Vagina (tissue), 2 donors: ENCODE measurements around the gene MYO1G. TPM values are rescaled to one million over a fixed set of nuclear protein-coding genes. Genes with fewer than 3 reads are reported as not detected.
"Not testable (repeated sequence)": the region's sequence is repeated elsewhere in the genome, so short reads cannot be mapped to it uniquely, and the experiment has no call there.

ENCODE experiments used
- DNase-seq, 2 donors: peaks; one replicate each; pipeline ENCODE4 v3.0.0-alpha.2; 2017; ENCODE audit errors: extremely low spot score in 2 of 2
- H3K27ac ChIP-seq: fragments of 200-600 bp; sonication (generic); one replicate; pipeline ENCODE4 v1.5.1; 2019
- H3K27me3 ChIP-seq: fragments of 200-600 bp; sonication (generic); one replicate; pipeline ENCODE4 v1.5.1; 2019
- H3K36me3 ChIP-seq, 2 donors: fragments of 200-600 bp; sonication (generic); one replicate each; pipeline ENCODE4 v1.5.1; 2017 to 2019
- H3K4me1 ChIP-seq: fragments of 200-600 bp; sonication (generic); one replicate; pipeline ENCODE4 v1.5.1; 2019
- H3K4me3 ChIP-seq, 2 donors: fragments of 200-600 bp; sonication (generic); 1 replicate in 1 of 2; 2 replicates in 1 of 2; pipeline ENCODE4 v1.5.1; 2016 to 2019
- H3K9me3 ChIP-seq: fragments of 200-600 bp; sonication (generic); one replicate; pipeline ENCODE4 v1.5.1; 2019
- CTCF ChIP-seq, 3 experiments: fragments of 450-650 bp in 2 of 3; fragments of 200-600 bp in 1 of 3; sonication (generic) in 1 of 3; IDR thresholded peaks; one replicate each; pipeline ENCODE4 v1.5.1; 2017 to 2019; ENCODE audit warnings: antibody characterized with exemption in 3 of 3, mild to moderate bottlenecking in 2 of 3, moderate library complexity in 2 of 3
- POLR2A ChIP-seq, 2 donors: fragments of 450-650 bp; IDR thresholded peaks; one replicate each; pipeline ENCODE4 v1.6.1; 2017; ENCODE audit warnings: antibody characterized with exemption in 2 of 2, mild to moderate bottlenecking in 2 of 2, moderate library complexity in 2 of 2
- POLR2AphosphoS5 ChIP-seq, 2 donors: sonication (generic); formaldehyde crosslinking; IDR thresholded peaks; one replicate each; pipeline ENCODE4 v1.9.0; 2017; ENCODE audit warnings: antibody characterized with exemption in 2 of 2, mild to moderate bottlenecking in 2 of 2, low read depth in 1 of 2; ENCODE audit not compliant: insufficient read depth in 1 of 2
- intact Hi-C: fragments of 100-400 bp; cut with DNase I; formaldehyde crosslinking; loops from one replicate; pipeline ENCODE4 v1.15.1; 2023
- total RNA-seq: library from RNA; depleted of rRNA; stranded (reverse); fragments of >200 nt; gene quantifications from one replicate; pipeline ENCODE4 v1.2.3, GENCODE V29; 2016

MYO1G gene
- total RNA-seq, 1 donor from 2014 or later = 5.2 TPM

- intact Hi-C loops = loop anchor here (5.0 kb wide), 1 partner anchor 103 kb away; no protein-coding TSS in a partner anchor
- Histone ChIP-seq H3K36me3 (no peaks in the 10 kb centered on the region), H3K27me3 (no peaks in the 10 kb centered on the region), H3K27ac (peak overlapping the region; percentile 83), H3K9me3 (no peaks in the 10 kb centered on the region), H3K4me1 (peaks cover 30% of the 10 kb centered on the region), H3K4me3 (peak overlapping the region; percentile 89 to 91)
- TF ChIP-seq POLR2AphosphoS5 (IDR thresholded peaks at IDR 0.05; ENCODE audit: insufficient read depth in 1 of 2, low read depth in 1 of 2) = peak; percentile 18 to 61
- no peak for TF ChIP-seq CTCF (IDR thresholded peaks at IDR 0.05)
- peak in 1 of 2 donors; percentile 21 for TF ChIP-seq POLR2A (IDR thresholded peaks at IDR 0.05)
- peak; percentile 99 to 100 for DNase-seq
These were observed 20.7 kb upstream of the MYO1G start for GRCh38 chr7:44999245-45000092.

- H3K27me3 ChIP-seq = no peaks in the 10 kb centered on the region
- no peak overlapping the region for H3K27ac ChIP-seq
- DNase-seq = no peak
- intact Hi-C loops = no loop called here
- peak overlapping the region in 1 of 2 donors; percentile 91 for H3K4me3 ChIP-seq
- H3K9me3 ChIP-seq = no peaks in the 10 kb centered on the region
- peaks cover 29% of the 10 kb centered on the region for H3K4me1 ChIP-seq
- TF ChIP-seq CTCF (IDR thresholded peaks at IDR 0.05) (no peak), POLR2AphosphoS5 (IDR thresholded peaks at IDR 0.05; ENCODE audit: insufficient read depth in 1 of 2, low read depth in 1 of 2) (no peak), POLR2A (IDR thresholded peaks at IDR 0.05) (no peak)
- no peaks in the 10 kb centered on the region for H3K36me3 ChIP-seq
These were observed 19.5 kb upstream of the MYO1G start for GRCh38 chr7:44998153-44998871.

DNA sequence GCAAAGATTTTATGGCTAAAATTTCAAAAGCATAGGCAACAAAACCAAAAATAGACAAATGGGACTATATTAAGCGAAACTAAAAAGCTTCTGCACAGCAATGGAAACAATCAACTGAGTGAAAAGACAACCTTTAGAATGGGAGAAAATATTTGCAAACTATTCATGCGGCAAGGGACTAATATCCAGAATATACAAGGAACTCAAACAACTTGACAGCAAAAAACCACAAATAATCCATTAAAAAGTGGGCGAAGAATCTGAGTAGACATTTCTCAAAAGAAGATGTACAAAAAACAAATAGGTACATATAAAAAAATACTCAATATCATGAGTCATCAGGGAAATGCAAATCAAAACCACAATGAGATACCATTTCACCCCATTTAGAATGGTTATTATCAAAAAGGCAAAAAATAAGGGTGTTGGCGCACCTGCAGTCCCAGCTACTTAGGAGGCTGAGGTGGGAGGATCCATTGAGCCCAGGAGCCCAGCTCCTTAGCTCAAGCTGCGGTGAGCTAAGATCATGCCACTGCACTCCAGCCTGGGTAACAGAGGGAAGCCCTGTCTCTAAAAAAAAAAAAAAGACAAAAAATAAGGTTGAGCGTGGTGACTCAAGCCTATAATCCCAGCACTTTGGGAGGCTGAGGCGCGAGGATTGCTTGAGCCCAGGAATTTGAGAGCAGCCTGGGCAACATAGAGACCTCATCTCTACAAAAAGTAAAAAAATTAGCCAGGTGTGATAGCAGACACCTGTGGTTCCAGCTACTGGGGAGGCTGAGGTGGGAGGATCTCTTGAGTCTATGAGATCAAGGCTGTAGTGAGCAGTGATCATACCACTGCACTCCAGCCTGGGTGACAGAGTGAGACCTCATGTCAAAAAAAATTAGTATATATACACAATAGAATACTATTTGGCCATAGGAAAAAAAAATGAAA is 17.0 kb upstream of the MYO1G start:
- TF ChIP-seq CTCF (IDR thresholded peaks at IDR 0.05) (no peak), POLR2A (IDR thresholded peaks at IDR 0.05) (no peak), POLR2AphosphoS5 (IDR thresholded peaks at IDR 0.05; ENCODE audit: insufficient read depth in 1 of 2, low read depth in 1 of 2) (no peak)
- Histone ChIP-seq H3K27me3 (no peaks in the 10 kb centered on the region), H3K36me3 (no peaks in the 10 kb centered on the region), H3K9me3 (no peaks in the 10 kb centered on the region), H3K27ac (no peak overlapping the region), H3K4me1 (peaks cover 4% of the 10 kb centered on the region), H3K4me3 (no peak overlapping the region)
- DNase-seq = no peak
- intact Hi-C loops = no loop called here

DNA sequence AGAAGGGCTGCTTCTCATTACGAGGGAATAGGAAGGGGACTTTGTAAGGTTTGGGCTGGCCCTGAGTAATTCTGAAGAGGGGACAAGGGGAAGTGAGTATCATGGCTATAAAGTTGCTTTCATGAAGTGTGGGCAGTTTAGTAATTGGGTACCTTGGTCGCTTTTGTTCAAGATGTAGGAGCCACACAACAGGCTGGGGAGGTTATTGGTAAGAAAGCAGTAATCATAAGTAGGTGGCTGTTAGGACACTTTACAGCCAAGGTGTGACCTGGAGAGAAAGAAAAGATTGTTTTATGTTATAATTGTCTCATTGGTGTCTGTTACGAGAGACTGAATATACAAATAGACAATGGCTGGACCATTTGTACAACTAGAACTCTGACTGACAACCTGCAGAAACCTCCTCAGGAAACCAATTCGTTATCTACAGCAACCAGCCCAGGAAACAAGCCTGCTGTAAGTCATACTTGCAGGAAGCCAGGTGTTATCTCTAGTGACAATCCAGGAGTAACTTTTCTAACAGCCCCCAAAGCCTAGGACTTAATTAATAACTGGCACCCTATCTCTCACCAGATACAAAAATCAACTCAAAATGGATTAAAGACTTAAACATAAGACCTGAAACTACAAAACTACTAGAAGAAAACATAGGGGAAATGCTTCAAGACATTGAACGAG is 16.2 kb upstream of the MYO1G start:
- intact Hi-C loops = no loop called here
- no peaks in the 10 kb centered on the region for H3K4me1 ChIP-seq

DNA sequence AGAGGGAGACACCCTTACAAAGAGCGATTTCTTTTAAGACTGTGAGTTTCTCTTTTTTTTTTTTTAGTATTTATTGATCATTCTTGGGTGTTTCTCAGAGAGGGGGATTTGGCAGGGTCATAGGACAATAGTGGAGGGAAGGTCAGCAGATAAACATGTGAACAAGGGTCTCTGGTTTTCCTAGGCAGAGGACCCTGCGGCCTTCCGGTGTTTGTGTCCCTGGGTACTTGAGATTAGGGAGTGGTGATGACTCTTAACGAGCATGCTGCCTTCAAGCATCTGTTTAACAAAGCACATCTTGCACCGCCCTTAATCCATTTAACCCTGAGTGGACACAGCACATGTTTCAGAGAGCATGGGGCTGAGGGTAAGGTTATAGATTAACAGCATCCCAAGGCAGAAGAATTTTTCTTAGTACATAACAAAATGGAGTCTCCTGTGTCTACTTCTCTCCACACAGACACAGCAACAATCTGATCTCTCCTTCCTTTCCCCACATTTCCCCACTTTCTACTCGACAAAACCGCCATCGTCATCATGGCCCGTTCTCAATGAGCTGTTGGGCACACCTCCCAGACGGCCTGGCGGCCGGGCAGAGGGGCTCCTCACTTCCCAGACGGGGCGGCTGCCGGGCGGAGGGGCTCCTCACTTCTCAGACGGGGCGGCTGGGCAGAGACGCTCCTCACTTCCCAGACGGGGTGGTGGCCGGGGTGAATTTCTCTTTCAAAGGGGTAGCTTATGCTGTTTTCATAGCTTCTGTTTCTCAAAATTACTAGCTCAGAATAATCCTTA is 13.4 kb upstream of the MYO1G start:
- H3K9me3 ChIP-seq, H3K27ac ChIP-seq, H3K4me1 ChIP-seq, intact Hi-C loops, H3K27me3 ChIP-seq, H3K36me3 ChIP-seq, DNase-seq, H3K4me3 ChIP-seq: not testable (repeated sequence)

More for the DNA sequence above, 16.2 kb upstream of the MYO1G start:
- Histone ChIP-seq H3K9me3 (no peaks in the 10 kb centered on the region), H3K27me3 (no peaks in the 10 kb centered on the region), H3K4me3 (no peak overlapping the region), H3K27ac (no peak overlapping the region), H3K36me3 (no peaks in the 10 kb centered on the region)
- no peak for TF ChIP-seq CTCF (IDR thresholded peaks at IDR 0.05)
- TF ChIP-seq POLR2A (IDR thresholded peaks at IDR 0.05) = no peak
- no peak for TF ChIP-seq POLR2AphosphoS5 (IDR thresholded peaks at IDR 0.05; ENCODE audit: insufficient read depth in 1 of 2, low read depth in 1 of 2)
- DNase-seq = no peak
